H9 (cell line): Measurements from ENCODE around the gene KCNIP3. TPM values are rescaled to one million over a fixed set of nuclear protein-coding genes. Genes with fewer than 3 reads are reported as not detected.

Experiments
- DNase-seq: peaks from one replicate; pipeline ENCODE4 v3.0.0-alpha.2; 2017
- H2AFZ ChIP-seq: one replicate; pipeline ENCODE4 v1.6.1; 2013; ENCODE audit warnings: mild to moderate bottlenecking, low read length, control low read depth, moderate library complexity
- H2AK5ac ChIP-seq: 2 replicates; pipeline ENCODE4 v1.6.1; 2013; ENCODE audit warnings: low read length, control low read depth, mixed read lengths; ENCODE audit not compliant: insufficient read length
- H2BK120ac ChIP-seq: one replicate; pipeline ENCODE4 v1.6.1; 2013; ENCODE audit warnings: low read depth, mild to moderate bottlenecking, low read length, control low read depth, inconsistent platforms; ENCODE audit not compliant: poor library complexity, severe bottlenecking
- H2BK12ac ChIP-seq: 2 replicates; pipeline ENCODE4 v1.6.1; 2013; ENCODE audit warnings: low read length, control low read depth, mixed read lengths, low read depth; ENCODE audit not compliant: insufficient read length
- H2BK15ac ChIP-seq: 2 replicates; pipeline ENCODE4 v1.6.1; 2013; ENCODE audit warnings: low read depth, low read length, control low read depth
- H2BK20ac ChIP-seq: one replicate; pipeline ENCODE4 v1.6.1; 2013; ENCODE audit warnings: low read depth, mild to moderate bottlenecking, low read length, control low read depth, inconsistent platforms; ENCODE audit not compliant: poor library complexity, severe bottlenecking
- H2BK5ac ChIP-seq: 2 replicates; pipeline ENCODE4 v1.6.1; 2013; ENCODE audit warnings: low read length, control low read depth, mixed read lengths; ENCODE audit not compliant: insufficient read length
- H3K14ac ChIP-seq: 2 replicates; pipeline ENCODE4 v1.6.1; 2013; ENCODE audit warnings: low read length, control low read depth; ENCODE audit not compliant: insufficient read depth
- H3K18ac ChIP-seq: 2 replicates; pipeline ENCODE4 v1.6.1; 2013; ENCODE audit warnings: low read depth, mild to moderate bottlenecking, mixed read lengths, low read length, control low read depth; ENCODE audit not compliant: insufficient read length
- H3K23ac ChIP-seq: 2 replicates; pipeline ENCODE4 v1.6.1; 2013; ENCODE audit warnings: low read length, control low read depth, mixed read lengths, low read depth; ENCODE audit not compliant: insufficient read length
- H3K23me2 ChIP-seq: 2 replicates; pipeline ENCODE4 v1.6.1; 2013; ENCODE audit warnings: low read depth, mild to moderate bottlenecking, mixed read lengths, low read length, control low read depth; ENCODE audit not compliant: insufficient read length, poor library complexity, severe bottlenecking
- H3K27ac ChIP-seq: 2 replicates; pipeline ENCODE4 v1.5.1; 2013; ENCODE audit warnings: low read length, control low read depth, mixed read lengths, low read depth; ENCODE audit not compliant: insufficient read length
- H3K27me3 ChIP-seq: 2 replicates; pipeline ENCODE4 v1.6.1; 2013; ENCODE audit warnings: low read length, control low read depth, inconsistent platforms; ENCODE audit not compliant: insufficient read depth
- H3K4ac ChIP-seq: 2 replicates; pipeline ENCODE4 v1.6.1; 2013; ENCODE audit warnings: low read depth, mild to moderate bottlenecking, control low read depth, inconsistent platforms, low read length, moderate library complexity
- H3K4me1 ChIP-seq: 2 replicates; pipeline ENCODE4 v1.6.1; 2013; ENCODE audit warnings: low read length, control low read depth, inconsistent platforms; ENCODE audit not compliant: insufficient read depth
- H3K4me2 ChIP-seq: 2 replicates; pipeline ENCODE4 v1.6.1; 2013; ENCODE audit warnings: low read length, control low read depth, mixed read lengths; ENCODE audit not compliant: insufficient read length, insufficient read depth
- H3K56ac ChIP-seq: 2 replicates; pipeline ENCODE4 v1.6.1; 2013; ENCODE audit warnings: low read depth, mild to moderate bottlenecking, mixed read lengths, low read length, control low read depth; ENCODE audit not compliant: insufficient read length
- H3K79me1 ChIP-seq: 2 replicates; pipeline ENCODE4 v1.6.1; 2013; ENCODE audit warnings: low read depth, mild to moderate bottlenecking, moderate library complexity, low read length, control low read depth, inconsistent platforms; ENCODE audit not compliant: insufficient read depth, poor library complexity, severe bottlenecking
- H3K79me2 ChIP-seq: 2 replicates; pipeline ENCODE4 v1.6.1; 2013; ENCODE audit warnings: low read length, control low read depth, inconsistent platforms; ENCODE audit not compliant: insufficient read depth
- H3K9ac ChIP-seq: 2 replicates; pipeline ENCODE4 v1.6.1; 2013; ENCODE audit warnings: low read length, control low read depth, mixed read lengths; ENCODE audit not compliant: insufficient read length; ENCODE audit errors: extremely low read depth
- H3K9me3 ChIP-seq: one replicate; pipeline ENCODE4 v1.6.1; 2013; ENCODE audit warnings: low read depth, low read length, inconsistent platforms; ENCODE audit not compliant: control insufficient read depth
- H3T11ph ChIP-seq: one replicate; pipeline ENCODE4 v1.6.1; 2013; ENCODE audit warnings: mild to moderate bottlenecking, low read length, control low read depth, inconsistent platforms
- H4K20me1 ChIP-seq: one replicate; pipeline ENCODE4 v1.6.1; 2013; ENCODE audit not compliant: control insufficient read depth, insufficient read length, insufficient read depth
- H4K5ac ChIP-seq: 2 replicates; pipeline ENCODE4 v1.6.1; 2013; ENCODE audit warnings: low read depth, mild to moderate bottlenecking, mixed read lengths, low read length, control low read depth; ENCODE audit not compliant: insufficient read length
- H4K8ac ChIP-seq: replicated peaks from 2 replicates; pipeline ENCODE4 v1.6.1; 2013; ENCODE audit warnings: low read length, control low read depth, mixed read lengths, low read depth; ENCODE audit not compliant: insufficient read length
- H4K91ac ChIP-seq: 2 replicates; pipeline ENCODE4 v1.6.1; 2013; ENCODE audit warnings: low read depth, mild to moderate bottlenecking, moderate library complexity, mixed read lengths, low read length, control low read depth; ENCODE audit not compliant: insufficient read length
- H3K27ac Mint-ChIP-seq, 3 experiments: 2 replicates in 2 of 3; 3 replicates in 1 of 3; pipeline ENCODE4 v1.8.0; 2020 to 2021; ENCODE audit warnings: mixed read lengths in 3 of 3, mild to moderate bottlenecking in 1 of 3, moderate library complexity in 1 of 3
- H3K27me3 Mint-ChIP-seq: 2 replicates; pipeline ENCODE4 v1.8.0; 2021; ENCODE audit warnings: low read depth, mild to moderate bottlenecking, moderate library complexity, mixed read lengths
- H3K36me3 Mint-ChIP-seq, 3 experiments: 2 replicates in 2 of 3; 3 replicates in 1 of 3; pipeline ENCODE4 v1.8.0; 2020 to 2021; ENCODE audit warnings: low read depth in 3 of 3, mixed read lengths in 3 of 3; ENCODE audit not compliant: insufficient read depth in 1 of 3
- H3K4me1 Mint-ChIP-seq, 2 experiments: 2 replicates each; pipeline ENCODE4 v1.8.0; 2020; ENCODE audit warnings: mixed read lengths in 2 of 2
- H3K4me3 Mint-ChIP-seq, 2 experiments: 2 replicates in 1 of 2; 3 replicates in 1 of 2; pipeline ENCODE4 v1.8.0; 2020 to 2021; ENCODE audit warnings: mild to moderate bottlenecking in 2 of 2, mixed read lengths in 2 of 2, moderate library complexity in 1 of 2
- H3K9me3 Mint-ChIP-seq, 2 experiments: 2 replicates in 1 of 2; 3 replicates in 1 of 2; pipeline ENCODE4 v1.8.0; 2020; ENCODE audit warnings: mild to moderate bottlenecking in 2 of 2, mixed read lengths in 2 of 2, moderate library complexity in 1 of 2
- WGBS: extraction: QIAGEN DNeasy Blood & Tissue Kit; methylation state at CpG from one replicate; pipeline ENCODE4 v1.1.7; 2013; ENCODE audit warnings: missing lambda C conversion rate, low lambda C conversion rate, mixed read lengths; ENCODE audit not compliant: insufficient read length; ENCODE audit errors: extremely low coverage; 5-methylcytosine and 5-hydroxymethylcytosine counted together
- total RNA-seq: library from RNA; stranded (reverse); gene quantifications from 2 replicates; pipeline ENCODE4 v1.2.1, GENCODE V29; 2021
- TF ChIP-seq, protein P1 (sequence below): fragments of 200-600 bp; sonication (generic); conservative IDR thresholded peaks from 3 replicates; pipeline ENCODE4 v1.8.0; 2021; ENCODE audit warnings: antibody characterized with exemption, mild to moderate bottlenecking

KCNIP3 gene
- total RNA-seq, 1 experiment from 2014 or later: 1.5 TPM

DNA sequence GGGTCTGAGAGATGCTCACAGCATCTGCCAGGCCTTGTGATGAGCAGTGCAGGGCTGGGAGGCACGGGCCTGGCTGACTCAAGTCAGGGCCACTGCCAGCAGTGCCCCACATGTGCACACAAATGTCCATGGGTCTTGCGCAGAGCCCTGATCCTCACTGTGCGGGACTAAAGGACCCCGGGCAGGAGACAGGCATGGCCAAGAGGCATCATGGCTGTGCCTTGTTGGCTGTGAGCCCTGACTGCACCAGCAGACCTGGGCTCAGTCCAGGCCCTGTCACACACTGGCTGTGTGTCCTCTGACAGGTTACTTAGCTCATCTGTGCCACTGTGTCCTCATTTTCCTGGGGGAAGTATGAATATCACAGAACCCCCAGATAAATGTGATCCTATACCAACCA is 4.0 kb downstream of the KCNIP3 start:
- TF ChIP-seq, protein P1, sequence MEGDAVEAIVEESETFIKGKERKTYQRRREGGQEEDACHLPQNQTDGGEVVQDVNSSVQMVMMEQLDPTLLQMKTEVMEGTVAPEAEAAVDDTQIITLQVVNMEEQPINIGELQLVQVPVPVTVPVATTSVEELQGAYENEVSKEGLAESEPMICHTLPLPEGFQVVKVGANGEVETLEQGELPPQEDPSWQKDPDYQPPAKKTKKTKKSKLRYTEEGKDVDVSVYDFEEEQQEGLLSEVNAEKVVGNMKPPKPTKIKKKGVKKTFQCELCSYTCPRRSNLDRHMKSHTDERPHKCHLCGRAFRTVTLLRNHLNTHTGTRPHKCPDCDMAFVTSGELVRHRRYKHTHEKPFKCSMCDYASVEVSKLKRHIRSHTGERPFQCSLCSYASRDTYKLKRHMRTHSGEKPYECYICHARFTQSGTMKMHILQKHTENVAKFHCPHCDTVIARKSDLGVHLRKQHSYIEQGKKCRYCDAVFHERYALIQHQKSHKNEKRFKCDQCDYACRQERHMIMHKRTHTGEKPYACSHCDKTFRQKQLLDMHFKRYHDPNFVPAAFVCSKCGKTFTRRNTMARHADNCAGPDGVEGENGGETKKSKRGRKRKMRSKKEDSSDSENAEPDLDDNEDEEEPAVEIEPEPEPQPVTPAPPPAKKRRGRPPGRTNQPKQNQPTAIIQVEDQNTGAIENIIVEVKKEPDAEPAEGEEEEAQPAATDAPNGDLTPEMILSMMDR: no peak
- no peaks in the 10 kb centered on the region for H3K9me3 ChIP-seq

More for the DNA sequence above, 4.0 kb downstream of the KCNIP3 start:
- no peak overlapping the region for H3T11ph ChIP-seq
- no peaks in the 10 kb centered on the region for H3K79me2 ChIP-seq
- no peak overlapping the region for H3K4me2 ChIP-seq
- no peaks in the 10 kb centered on the region for H3K27me3 ChIP-seq
- H2BK15ac ChIP-seq: no peak overlapping the region
- H3K14ac ChIP-seq: no peak overlapping the region
- Mint-ChIP-seq H3K4me1 (peaks cover 11 to 26% of the 10 kb centered on the region in 2 experiments), H3K27me3 (peaks cover 3% of the 10 kb centered on the region), H3K4me3 (no peak overlapping the region), H3K9me3 (no peaks in the 10 kb centered on the region), H3K27ac (no peak overlapping the region), H3K36me3 (no peaks in the 10 kb centered on the region)
- no peak overlapping the region for H4K91ac ChIP-seq
- no peak overlapping the region for H2BK5ac ChIP-seq
- H3K56ac ChIP-seq: no peak overlapping the region
- H2AFZ ChIP-seq: no peak overlapping the region
- DNase-seq: no peak
- H2BK120ac ChIP-seq: no peak overlapping the region
- H2BK12ac ChIP-seq: no peak overlapping the region
- no peaks in the 10 kb centered on the region for H3K79me1 ChIP-seq
- no peaks in the 10 kb centered on the region for H3K4me1 ChIP-seq
- no peak overlapping the region for H2BK20ac ChIP-seq
- H3K18ac ChIP-seq: no peak overlapping the region
- no CpG with 5 or more reads among the region's 4 CpGs for WGBS
- no peaks in the 10 kb centered on the region for H3K23me2 ChIP-seq
- H4K8ac ChIP-seq: no peak overlapping the region
- H3K4ac ChIP-seq: no peak overlapping the region
- H4K5ac ChIP-seq: no peak overlapping the region
- H2AK5ac ChIP-seq: no peak overlapping the region
- H3K27ac ChIP-seq: no peak overlapping the region
- no peak overlapping the region for H3K9ac ChIP-seq
- no peak overlapping the region for H3K23ac ChIP-seq
- H4K20me1 ChIP-seq: no peaks in the 10 kb centered on the region
